ENCODE results near the gene CCDC127.

DNA sequence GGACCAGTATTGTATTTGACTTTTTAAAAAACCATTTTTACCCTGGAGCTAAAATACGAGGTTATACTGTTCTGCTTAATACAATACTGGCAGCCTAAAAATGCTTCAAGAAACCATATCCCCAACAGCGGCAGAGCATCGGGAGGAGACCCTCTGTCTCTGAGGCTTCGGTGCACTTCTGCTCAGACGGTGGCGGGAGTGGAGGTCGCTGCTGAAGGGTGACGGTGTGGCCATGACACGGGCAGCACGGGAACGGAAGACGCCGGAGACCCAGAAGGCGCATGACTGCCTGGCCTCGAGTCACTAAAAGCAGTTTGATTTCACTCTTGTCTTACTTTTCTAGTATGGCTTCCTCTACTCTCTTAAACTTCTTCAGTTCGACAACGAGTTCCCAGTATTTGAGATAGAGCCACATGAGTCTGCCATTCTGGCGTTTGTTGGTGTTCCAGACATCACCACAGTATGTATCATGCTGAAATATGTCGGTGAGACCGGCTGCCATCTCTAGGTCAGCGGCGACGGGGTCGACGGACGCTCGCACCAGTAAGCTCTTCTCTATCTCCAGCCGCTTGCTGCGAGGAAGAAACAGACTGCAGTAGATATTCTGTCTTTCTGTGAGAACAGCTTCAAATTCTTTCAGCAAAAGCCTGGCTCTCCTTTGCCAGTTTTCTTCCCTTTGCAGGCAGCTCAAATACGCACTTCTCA is 12.8 kb downstream of the CCDC127 start:
- TF ChIP-seq, protein P1, sequence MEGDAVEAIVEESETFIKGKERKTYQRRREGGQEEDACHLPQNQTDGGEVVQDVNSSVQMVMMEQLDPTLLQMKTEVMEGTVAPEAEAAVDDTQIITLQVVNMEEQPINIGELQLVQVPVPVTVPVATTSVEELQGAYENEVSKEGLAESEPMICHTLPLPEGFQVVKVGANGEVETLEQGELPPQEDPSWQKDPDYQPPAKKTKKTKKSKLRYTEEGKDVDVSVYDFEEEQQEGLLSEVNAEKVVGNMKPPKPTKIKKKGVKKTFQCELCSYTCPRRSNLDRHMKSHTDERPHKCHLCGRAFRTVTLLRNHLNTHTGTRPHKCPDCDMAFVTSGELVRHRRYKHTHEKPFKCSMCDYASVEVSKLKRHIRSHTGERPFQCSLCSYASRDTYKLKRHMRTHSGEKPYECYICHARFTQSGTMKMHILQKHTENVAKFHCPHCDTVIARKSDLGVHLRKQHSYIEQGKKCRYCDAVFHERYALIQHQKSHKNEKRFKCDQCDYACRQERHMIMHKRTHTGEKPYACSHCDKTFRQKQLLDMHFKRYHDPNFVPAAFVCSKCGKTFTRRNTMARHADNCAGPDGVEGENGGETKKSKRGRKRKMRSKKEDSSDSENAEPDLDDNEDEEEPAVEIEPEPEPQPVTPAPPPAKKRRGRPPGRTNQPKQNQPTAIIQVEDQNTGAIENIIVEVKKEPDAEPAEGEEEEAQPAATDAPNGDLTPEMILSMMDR (IDR thresholded peaks at IDR 0.05) = no peak
- TF ChIP-seq POLR2A (IDR thresholded peaks at IDR 0.05) (no peak), EP300 (IDR thresholded peaks at IDR 0.05; ENCODE audit: low read depth) (no peak), POLR2AphosphoS5 (IDR thresholded peaks at IDR 0.05) (no peak)
